ENCODE data around the gene LAD1. TPM values are rescaled to one million over a fixed set of nuclear protein-coding genes. Genes with fewer than 3 reads are reported as not detected.

The LAD1 gene
- total RNA-seq, 1 donor from 2014 or later = 20.7 TPM

DNA sequence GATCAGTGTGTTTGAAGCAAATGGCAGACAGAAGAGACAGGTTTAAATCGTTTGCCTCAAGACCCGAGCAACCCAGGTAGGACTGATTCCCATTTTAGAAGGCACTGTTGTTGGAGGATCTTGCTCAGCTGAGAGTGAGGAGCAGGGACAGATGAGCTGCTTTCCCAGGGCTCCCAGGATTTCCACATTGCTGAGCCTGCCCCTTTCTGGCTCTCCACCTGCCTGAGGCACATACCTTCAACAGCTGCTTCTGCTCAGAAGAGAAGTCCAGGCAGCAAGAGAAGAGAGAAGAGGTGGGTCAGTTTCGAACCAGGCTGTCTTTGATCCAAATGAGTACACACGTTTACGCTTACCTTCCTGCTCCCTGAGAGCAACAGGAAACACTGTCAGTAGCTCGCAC lies 27.3 kb downstream of the LAD1 start:
- Mint-ChIP-seq H3K27me3 (ENCODE audit: low read depth) (no peaks in the 10 kb centered on the region), H3K36me3 (peaks cover 2% of the 10 kb centered on the region), H3K27ac (no peak overlapping the region), H3K4me3 (no peak overlapping the region), H3K9me3 (no peaks in the 10 kb centered on the region), H3K4me1 (peaks cover 42% of the 10 kb centered on the region)
- no peak for DNase-seq (ENCODE audit: low spot score in 2 of 2, unreplicated experiment in 2 of 2)
- TF ChIP-seq CTCF (IDR thresholded peaks at IDR 0.05; ENCODE audit: unreplicated experiment) = no peak

GRCh38 chr1:201371276-201371675 lies 27.8 kb downstream of the LAD1 start:
- Mint-ChIP-seq H3K27ac (no peak overlapping the region), H3K4me1 (peaks cover 37% of the 10 kb centered on the region), H3K27me3 (ENCODE audit: low read depth) (no peaks in the 10 kb centered on the region), H3K4me3 (no peak overlapping the region), H3K36me3 (peaks cover 2% of the 10 kb centered on the region), H3K9me3 (no peaks in the 10 kb centered on the region)
- no peak for DNase-seq (ENCODE audit: low spot score in 2 of 2, unreplicated experiment in 2 of 2)
- no peak for TF ChIP-seq CTCF (IDR thresholded peaks at IDR 0.05; ENCODE audit: unreplicated experiment)

- Mint-ChIP-seq H3K9me3 (no peaks in the 10 kb centered on the region), H3K27ac (no peak overlapping the region), H3K27me3 (ENCODE audit: low read depth) (no peaks in the 10 kb centered on the region), H3K36me3 (peaks cover 2% of the 10 kb centered on the region), H3K4me3 (no peak overlapping the region), H3K4me1 (peaks cover 30% of the 10 kb centered on the region)
- DNase-seq (ENCODE audit: low spot score in 2 of 2, unreplicated experiment in 2 of 2) = no peak
- TF ChIP-seq CTCF (IDR thresholded peaks at IDR 0.05; ENCODE audit: unreplicated experiment) = no peak
These were observed 28.6 kb downstream of the LAD1 start for GRCh38 chr1:201370500-201370899.

GRCh38 chr1:201369209-201369608 lies 29.9 kb downstream of the LAD1 start:
- Mint-ChIP-seq H3K27ac (no peak overlapping the region), H3K4me1 (peaks cover 28% of the 10 kb centered on the region), H3K9me3 (no peaks in the 10 kb centered on the region), H3K36me3 (peaks cover 2% of the 10 kb centered on the region), H3K4me3 (no peak overlapping the region), H3K27me3 (ENCODE audit: low read depth) (no peaks in the 10 kb centered on the region)
- no peak for DNase-seq (ENCODE audit: low spot score in 2 of 2, unreplicated experiment in 2 of 2)
- TF ChIP-seq CTCF (IDR thresholded peaks at IDR 0.05; ENCODE audit: unreplicated experiment) = no peak

DNA sequence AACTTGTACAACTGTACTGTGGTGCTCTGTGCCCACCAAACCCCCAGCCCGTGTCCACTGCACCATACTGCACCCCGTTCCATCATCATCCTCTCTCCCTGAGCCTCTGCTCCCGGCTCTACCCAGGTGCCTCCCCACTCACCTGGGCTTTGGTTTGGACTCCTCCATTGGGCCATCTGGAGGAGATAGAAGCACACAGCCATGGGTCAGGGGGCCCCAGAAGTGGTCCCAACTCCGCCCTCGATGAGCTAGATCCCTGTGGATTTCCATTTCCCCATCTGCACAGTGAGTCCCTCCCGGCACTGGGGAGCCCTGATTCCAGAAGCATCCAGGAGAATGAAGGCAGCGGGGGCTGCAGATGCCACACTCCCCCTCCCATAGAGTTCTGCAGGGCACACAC lies 32.4 kb downstream of the LAD1 start:
- no peak overlapping the region for H3K4me3 Mint-ChIP-seq
- H3K27ac Mint-ChIP-seq = no peak overlapping the region
- no peak for TF ChIP-seq CTCF (IDR thresholded peaks at IDR 0.05; ENCODE audit: unreplicated experiment)
- H3K27me3 Mint-ChIP-seq (ENCODE audit: low read depth) = no peaks in the 10 kb centered on the region
- H3K36me3 Mint-ChIP-seq = peaks cover 2% of the 10 kb centered on the region
- peaks cover 18% of the 10 kb centered on the region for H3K4me1 Mint-ChIP-seq
- no peak for DNase-seq (ENCODE audit: low spot score in 2 of 2, unreplicated experiment in 2 of 2)
- H3K9me3 Mint-ChIP-seq = no peaks in the 10 kb centered on the region

DNA sequence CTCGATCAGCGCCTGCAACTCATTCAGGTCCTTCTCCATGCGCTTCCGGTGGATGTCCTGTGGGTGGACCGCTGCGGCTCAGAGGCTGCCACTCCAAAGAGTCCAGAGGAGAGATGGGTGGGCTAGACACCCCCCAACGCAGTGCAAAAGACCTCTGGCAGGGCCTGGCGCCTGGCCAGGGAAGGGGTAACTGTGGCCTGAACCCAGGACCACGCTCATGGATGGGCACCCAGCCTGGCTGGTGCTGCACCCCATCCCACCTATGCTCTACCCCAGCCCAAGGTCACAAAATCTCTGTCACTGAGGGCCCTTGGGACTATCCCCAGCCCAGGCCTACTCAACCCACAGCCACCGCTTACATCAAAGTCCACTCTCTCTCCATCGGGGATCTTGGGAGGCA lies 33.9 kb downstream of the LAD1 start:
- H3K27me3 Mint-ChIP-seq (ENCODE audit: low read depth) = no peaks in the 10 kb centered on the region
- peaks cover 5% of the 10 kb centered on the region for H3K4me1 Mint-ChIP-seq
- peaks cover 2% of the 10 kb centered on the region for H3K36me3 Mint-ChIP-seq
- H3K4me3 Mint-ChIP-seq = no peak overlapping the region
- H3K27ac Mint-ChIP-seq = no peak overlapping the region
- H3K9me3 Mint-ChIP-seq = no peaks in the 10 kb centered on the region
- TF ChIP-seq CTCF (IDR thresholded peaks at IDR 0.05; ENCODE audit: unreplicated experiment) = no peak
- DNase-seq (ENCODE audit: low spot score in 2 of 2, unreplicated experiment in 2 of 2) = no peak
